ENCODE data around the gene TALDO1. TPM values are rescaled to one million over a fixed set of nuclear protein-coding genes. Genes with fewer than 3 reads are reported as not detected.

TALDO1 gene
- total and polyA plus RNA-seq, 2 donors (not counting 3 experiments of a cell fraction or from before 2014, with no cell fraction given), result 211 to 294 TPM

DNA sequence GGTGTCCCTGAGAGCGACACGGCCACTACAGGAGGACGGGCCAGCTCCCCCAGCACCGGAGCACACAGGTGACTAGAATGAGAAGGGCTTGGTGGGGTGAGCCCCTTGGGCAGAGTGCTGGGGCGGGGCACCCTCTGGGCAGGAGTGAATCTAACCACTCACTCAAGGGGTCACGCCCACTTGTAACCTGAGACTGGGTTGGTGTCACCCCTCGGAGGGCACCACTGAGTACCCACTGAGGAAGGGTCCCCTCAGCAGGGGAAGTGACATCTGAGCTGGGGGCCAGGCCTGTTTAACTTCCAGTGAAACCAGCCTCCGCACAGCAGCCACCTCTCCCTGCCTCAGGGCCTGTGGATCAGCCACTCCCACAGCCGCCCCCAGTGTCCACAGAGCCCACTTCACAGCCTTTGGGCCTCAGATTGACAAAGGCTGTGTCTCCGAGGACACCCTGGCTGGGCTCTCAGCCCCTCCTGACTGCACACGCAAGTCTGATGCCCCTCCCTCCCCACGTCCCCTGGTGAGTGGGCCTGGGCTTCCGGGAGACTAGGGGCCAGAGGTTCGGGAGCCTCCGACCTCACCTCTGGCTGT, 24.4 kb downstream of the TALDO1 start:
- Histone ChIP-seq H3K27me3 (ENCODE audit: control insufficient read depth in 2 of 2, insufficient read depth in 2 of 2, low read length in 2 of 2) (no peaks in the 10 kb centered on the region), H3K4me2 (ENCODE audit: insufficient read depth, low read length) (no peak overlapping the region), H3K27ac (ENCODE audit: insufficient read depth, low read depth, low read length) (no peak overlapping the region), H3K4me1 (ENCODE audit: control insufficient read depth, extremely low read depth, insufficient read depth, low read length) (peaks cover 17% of the 10 kb centered on the region), H3K4me3 (replicated peaks in 1 of 3; ENCODE audit: insufficient read depth in 1 of 3, low read depth in 1 of 3, low read length in 3 of 3) (no peak overlapping the region), H3K36me3 (ENCODE audit: control insufficient read depth in 2 of 2, extremely low read depth in 1 of 2, insufficient read depth in 2 of 2, low read length in 2 of 2) (peaks cover 17 to 37% of the 10 kb centered on the region in 2 experiments), H2AFZ (ENCODE audit: low read depth, low read length) (no peak overlapping the region), H3K9ac (replicated peaks; ENCODE audit: extremely low read depth, insufficient read depth, low read length) (no peak overlapping the region), H3K79me2 (ENCODE audit: control insufficient read depth, insufficient read depth, low read length) (peaks cover 51% of the 10 kb centered on the region), H3K9me3 (replicated peaks; ENCODE audit: control insufficient read depth, insufficient read depth, low read length) (no peaks in the 10 kb centered on the region), H3K9me1 (replicated peaks; ENCODE audit: control insufficient read depth, extremely low read depth, insufficient read depth, low read length) (no peaks in the 10 kb centered on the region), H4K20me1 (replicated peaks; ENCODE audit: control insufficient read depth, extremely low read depth, insufficient read depth, low read length) (no peaks in the 10 kb centered on the region)
- CTCF ChIA-PET, result no interaction called here
- intact Hi-C loops (cut with micrococcal nuclease), result no loop called here
- BruUV-seq (replicated peaks), result no TSS peak
- TF ChIP-seq GATA2 (IDR thresholded peaks at IDR 0.05; ENCODE audit: insufficient read depth, insufficient read length, low read depth, low read length) (no peak), JUN (IDR thresholded peaks at IDR 0.05; ENCODE audit: borderline replicate concordance, insufficient read depth, insufficient read length, low read depth) (no peak), EZH2 (IDR thresholded peaks at IDR 0.05; ENCODE audit: borderline replicate concordance, low read depth, low read length, severe bottlenecking) (no peak), MYC (IDR thresholded peaks at IDR 0.05; ENCODE audit: low read depth, low read length) (no peak), FOS (IDR thresholded peaks at IDR 0.05; ENCODE audit: borderline replicate concordance, insufficient read depth, low read length) (no peak), MAX (IDR thresholded peaks at IDR 0.05; ENCODE audit: insufficient read depth, insufficient read length) (no peak), POLR2AphosphoS5 (IDR thresholded peaks at IDR 0.05; ENCODE audit: insufficient read depth, low read depth, low read length) (no peak), POLR2A (IDR thresholded peaks at IDR 0.05; ENCODE audit: low read depth, low read length) (no peak), CTCF (IDR thresholded peaks at IDR 0.05; ENCODE audit: extremely low read depth in 1 of 2, insufficient read depth in 1 of 2, low read depth in 1 of 2, low read length in 2 of 2) (no peak)
- POLR2A ChIA-PET, result no interaction called here
- dilution Hi-C loops (cut with MboI; ENCODE audit: extremely low pct_ligation_motif_present, low sequenced_read_pairs), result no loop called here
- no peak for FAIRE-seq
- DNase-seq (ENCODE audit: low read depth, low spot score), result no peak

Measured in endothelial cell of umbilical vein (primary cell).